Measurements from ENCODE around the gene DAND5.

The DAND5 gene, protein sequence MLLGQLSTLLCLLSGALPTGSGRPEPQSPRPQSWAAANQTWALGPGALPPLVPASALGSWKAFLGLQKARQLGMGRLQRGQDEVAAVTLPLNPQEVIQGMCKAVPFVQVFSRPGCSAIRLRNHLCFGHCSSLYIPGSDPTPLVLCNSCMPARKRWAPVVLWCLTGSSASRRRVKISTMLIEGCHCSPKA

GRCh38 chr19:12969292-12969988 lies at the start of gene DAND5:
TSS of gene DAND5 (plus strand) at chr19:12969576. CDS start at chr19:12969661, 85 bp downstream.
- no peak for DNase-seq (ENCODE audit: low read depth in 2 of 2)

GRCh38 chr19:12921047-12921446 lies 48.3 kb upstream of the DAND5 start:
- DNase-seq (ENCODE audit: low read depth in 2 of 2), result no peak

DNA sequence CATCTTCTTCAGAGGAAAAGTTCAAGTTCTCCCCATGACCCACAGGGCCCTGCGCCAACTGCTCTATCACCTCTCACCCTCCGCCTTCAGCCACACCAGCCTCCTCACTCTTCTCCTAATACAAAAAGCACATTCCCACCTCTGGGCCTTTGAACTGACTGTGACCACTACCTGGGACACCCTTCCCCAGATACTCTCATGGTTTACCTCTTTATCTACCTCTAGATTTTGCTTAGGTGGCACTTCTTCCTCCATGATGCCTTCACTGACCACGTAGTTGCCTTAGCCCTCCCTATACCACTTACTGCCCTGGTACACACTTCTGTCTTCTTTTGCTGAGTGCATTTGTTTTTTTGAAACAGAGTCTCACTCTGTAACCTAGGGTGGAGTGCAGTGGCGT lies 46.4 kb upstream of the DAND5 start:
- DNase-seq (ENCODE audit: low read depth in 2 of 2), result no peak

GRCh38 chr19:12924621-12925310 lies 44.6 kb upstream of the DAND5 start:
- no peak for DNase-seq (ENCODE audit: low read depth in 2 of 2)

DNA sequence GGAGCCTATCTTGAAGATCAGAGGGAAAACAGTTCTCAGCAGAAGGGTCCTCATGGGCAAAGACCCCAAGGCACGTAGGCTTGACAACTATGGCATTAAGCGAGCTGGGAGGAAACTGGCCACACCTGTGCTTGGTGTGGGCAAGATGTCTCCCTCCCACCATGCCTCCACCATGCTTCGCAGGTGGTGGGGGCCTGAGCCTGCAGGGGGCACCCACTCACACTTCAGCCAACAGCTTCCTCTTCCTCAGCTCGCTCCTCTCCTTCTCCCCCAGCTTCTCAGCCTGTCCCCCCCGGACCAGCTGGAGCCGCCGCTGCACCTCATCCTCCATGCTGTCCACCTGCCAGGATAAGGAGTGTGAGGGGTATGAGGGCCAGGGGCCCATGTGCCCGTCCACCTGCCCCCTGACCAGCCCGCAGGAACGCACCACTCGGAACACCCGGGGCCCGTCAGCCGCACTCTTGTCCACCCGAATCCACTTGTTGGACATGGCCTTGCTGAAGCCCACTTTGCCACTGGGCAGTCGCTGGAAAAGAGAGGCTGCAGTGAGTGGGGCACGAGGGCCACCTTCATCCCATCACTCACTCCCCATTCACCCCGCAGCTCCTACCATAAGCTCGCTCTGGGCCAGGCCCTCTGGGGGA lies 39.3 kb upstream of the DAND5 start:
- no peak for DNase-seq (ENCODE audit: low read depth in 2 of 2)

DNA sequence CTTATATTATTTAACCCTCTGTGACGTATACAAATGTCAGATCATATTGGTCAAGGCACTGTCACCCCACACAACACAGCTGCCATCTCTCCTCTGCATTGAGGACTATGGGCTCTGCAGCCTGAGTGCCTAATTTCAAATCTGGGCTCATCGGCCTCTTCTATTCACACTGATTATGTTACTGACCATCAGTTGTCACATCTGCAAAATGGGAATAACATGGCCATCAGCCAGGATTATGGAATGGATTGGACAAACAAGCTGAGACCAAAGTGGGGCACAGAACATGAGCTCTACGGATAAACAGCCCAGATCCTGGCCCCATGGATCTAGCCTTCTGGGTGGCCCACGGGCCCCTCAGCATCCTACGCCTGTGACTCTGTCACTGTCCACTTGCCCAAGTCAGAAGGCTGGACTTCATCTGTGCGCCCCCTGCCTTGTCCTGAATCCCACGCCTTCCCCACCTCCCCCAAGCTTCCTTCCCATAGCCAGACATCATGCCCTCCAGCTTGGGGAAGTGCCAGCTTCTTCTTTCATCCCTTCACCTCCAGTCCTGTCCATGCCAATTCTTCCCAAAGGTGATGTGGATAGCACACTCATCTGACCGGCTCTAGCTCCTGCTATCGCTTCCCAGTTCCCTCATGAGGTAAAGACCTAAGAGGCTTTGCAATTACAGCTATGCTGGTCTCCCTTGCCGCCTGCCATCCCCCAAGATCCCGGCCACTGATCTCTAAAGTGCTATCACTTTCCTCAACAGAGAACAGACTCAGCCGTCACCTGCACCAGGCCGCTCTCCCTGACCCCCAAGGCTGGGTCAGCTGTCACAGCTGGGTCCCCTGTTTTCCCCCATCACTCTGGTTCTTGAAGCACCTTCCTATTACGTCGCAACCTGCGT lies 36.7 kb upstream of the DAND5 start:
- no peak for DNase-seq (ENCODE audit: low read depth in 2 of 2)

DNA sequence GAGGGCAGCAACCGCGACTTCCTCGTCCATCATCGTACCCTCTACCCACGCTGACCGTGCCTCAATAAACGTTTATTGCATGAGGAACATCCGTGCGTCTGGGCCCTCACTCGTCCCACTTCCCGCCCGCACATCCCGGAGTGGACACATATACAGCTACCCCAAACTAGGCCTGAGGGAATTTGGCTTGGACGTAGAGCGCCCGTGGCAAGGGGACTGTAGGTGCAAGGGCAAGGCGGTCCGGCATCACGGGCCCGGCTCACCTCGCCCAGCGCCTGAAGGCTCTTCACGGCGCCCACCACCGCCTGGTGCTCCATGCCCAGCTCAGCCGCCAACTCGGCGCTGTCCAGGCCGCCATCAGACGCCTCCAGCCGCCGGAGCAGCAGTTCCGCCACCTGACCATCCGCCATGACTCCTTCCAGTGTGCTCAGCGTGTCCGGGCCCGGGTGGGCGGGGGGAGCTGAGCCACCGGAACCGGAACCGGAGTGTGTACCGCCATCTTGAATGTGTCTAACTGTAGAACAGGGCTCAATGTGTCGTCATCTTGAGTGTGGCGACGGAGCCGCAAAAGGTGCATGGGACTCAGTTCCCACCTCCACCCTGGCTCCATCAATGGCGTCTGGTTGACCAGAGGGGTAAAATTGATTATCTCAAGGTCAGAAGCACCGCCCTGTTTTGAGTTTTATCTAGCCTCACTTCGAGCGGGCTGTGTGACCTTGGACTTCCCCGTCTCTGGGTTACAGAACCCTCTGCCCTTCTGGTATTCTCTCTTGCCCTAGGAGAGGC lies 35.9 kb upstream of the DAND5 start, which contains the start of gene FARSA:
FARSA (minus strand) TSS at position 425 of the 786 bp plus-strand sequence; CDS start at position 410, 15 bp downstream.
- peak; percentile 78 to 82 for DNase-seq (ENCODE audit: low read depth in 2 of 2)

- no peak for DNase-seq (ENCODE audit: low read depth in 2 of 2)
These were observed 34.3 kb upstream of the DAND5 start for GRCh38 chr19:12935071-12935470.

- no peak for DNase-seq (ENCODE audit: low read depth in 2 of 2)
These were observed 32.8 kb upstream of the DAND5 start for GRCh38 chr19:12936582-12936981.

DNA sequence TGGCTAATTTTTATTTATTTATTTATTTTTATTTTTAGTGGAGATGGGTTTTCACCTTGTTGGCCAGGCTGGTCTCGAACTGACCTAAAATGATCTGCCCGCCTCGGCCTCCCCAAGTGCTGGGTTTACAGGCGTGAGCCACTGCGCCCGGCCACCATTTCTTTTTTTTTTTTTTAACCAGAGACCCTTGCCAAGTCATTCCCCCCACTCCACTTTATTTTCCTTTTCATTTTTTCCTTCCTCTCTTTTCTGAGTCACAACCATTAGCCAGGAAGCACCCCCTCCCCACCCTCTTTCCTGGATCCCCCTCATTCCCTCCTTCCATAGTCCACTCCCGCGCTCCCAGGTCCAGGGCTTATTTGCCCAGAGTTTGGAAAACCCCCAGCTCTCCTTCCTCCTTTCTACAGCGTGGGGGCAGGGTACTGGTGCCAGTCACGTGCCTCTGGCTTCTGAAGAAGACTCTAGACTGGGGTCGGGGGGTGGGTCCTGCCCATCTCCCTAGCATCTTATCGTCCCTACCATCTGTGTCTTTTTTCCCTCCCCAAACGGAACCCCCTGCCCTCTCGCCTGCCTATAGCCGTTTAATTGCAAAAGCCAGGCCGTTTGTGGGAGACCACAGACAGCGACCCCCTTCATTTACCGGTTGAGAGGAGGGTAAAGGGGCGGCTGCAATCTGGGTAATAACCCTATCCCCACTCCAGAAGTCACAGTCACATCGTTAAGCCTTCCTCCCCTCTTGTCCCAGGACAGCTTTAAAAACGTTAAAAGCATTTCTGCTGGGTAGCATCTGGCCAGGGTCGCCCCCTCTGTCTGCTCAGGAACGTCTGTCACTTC lies 32.1 kb upstream of the DAND5 start:
- DNase-seq (ENCODE audit: low read depth in 2 of 2), result no peak

- peak; percentile 98 to 99 for DNase-seq (ENCODE audit: low read depth in 2 of 2)
These were observed 31.2 kb upstream of the DAND5 start, which contains the start of gene CALR for GRCh38 chr19:12937927-12938778. TSS of gene CALR (plus strand) at chr19:12938609. CDS start at chr19:12938680, 71 bp downstream.

GRCh38 chr19:12938779-12939601 lies 30.4 kb upstream of the DAND5 start:
- DNase-seq (ENCODE audit: low read depth in 2 of 2), result no peak

DNA sequence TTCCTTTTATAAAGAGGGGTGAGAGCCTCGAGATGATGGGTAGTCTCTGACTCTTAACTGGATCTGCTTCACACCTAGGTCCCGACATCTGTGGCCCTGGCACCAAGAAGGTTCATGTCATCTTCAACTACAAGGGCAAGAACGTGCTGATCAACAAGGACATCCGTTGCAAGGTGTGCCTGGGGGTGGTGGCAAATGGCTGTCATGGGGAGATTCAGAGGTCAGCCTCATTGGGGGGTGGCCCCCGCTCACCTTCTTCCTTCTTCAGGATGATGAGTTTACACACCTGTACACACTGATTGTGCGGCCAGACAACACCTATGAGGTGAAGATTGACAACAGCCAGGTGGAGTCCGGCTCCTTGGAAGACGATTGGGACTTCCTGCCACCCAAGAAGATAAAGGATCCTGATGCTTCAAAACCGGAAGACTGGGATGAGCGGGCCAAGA lies 29.4 kb upstream of the DAND5 start:
- no peak for DNase-seq (ENCODE audit: low read depth in 2 of 2)

DNA sequence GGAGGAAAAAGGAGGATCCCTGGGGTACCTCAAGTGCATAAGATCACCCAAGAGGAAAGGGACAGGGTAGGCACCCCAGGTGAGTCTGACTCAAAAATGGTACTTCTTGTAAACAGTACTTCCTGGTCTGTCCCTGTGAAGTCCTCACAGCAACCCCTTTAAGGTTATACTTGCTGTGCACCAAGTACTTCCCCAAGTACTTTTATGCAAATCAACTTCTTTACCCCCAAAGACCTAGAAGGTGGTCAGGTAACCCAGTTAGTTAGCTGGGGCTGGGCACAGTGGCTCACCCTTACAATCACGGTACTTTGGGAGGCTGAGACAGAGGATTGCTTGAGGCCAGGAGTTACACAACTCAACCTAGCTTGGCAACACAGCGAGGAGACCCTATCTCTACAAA lies 28.5 kb upstream of the DAND5 start:
- DNase-seq (ENCODE audit: low read depth in 2 of 2), result no peak

DNA sequence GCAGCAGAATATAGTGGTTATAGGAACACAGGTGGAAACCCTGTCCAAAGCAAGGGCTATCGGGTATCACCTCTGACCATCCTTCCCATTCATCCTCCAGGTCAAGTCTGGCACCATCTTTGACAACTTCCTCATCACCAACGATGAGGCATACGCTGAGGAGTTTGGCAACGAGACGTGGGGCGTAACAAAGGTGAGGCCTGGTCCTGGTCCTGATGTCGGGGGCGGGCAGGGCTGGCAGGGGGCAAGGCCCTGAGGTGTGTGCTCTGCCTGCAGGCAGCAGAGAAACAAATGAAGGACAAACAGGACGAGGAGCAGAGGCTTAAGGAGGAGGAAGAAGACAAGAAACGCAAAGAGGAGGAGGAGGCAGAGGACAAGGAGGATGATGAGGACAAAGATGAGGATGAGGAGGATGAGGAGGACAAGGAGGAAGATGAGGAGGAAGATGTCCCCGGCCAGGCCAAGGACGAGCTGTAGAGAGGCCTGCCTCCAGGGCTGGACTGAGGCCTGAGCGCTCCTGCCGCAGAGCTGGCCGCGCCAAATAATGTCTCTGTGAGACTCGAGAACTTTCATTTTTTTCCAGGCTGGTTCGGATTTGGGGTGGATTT lies 25.8 kb upstream of the DAND5 start:
- DNase-seq (ENCODE audit: low read depth in 2 of 2), result no peak

GRCh38 chr19:12944104-12944674 lies 25.2 kb upstream of the DAND5 start:
- DNase-seq (ENCODE audit: low read depth in 2 of 2), result no peak
